Neural cell (in vitro differentiated cells): ENCODE data around the gene LRRC15.

Experiments used
- CTCF ChIP-seq: fragments of 450-650 bp; IDR thresholded peaks from 2 replicates; pipeline ENCODE4 v1.5.1; 2014; ENCODE audit warnings: antibody characterized with exemption, mild to moderate bottlenecking, moderate library complexity; ENCODE audit not compliant: poor library complexity, severe bottlenecking
- POLR2AphosphoS5 ChIP-seq: IDR thresholded peaks from 2 replicates; pipeline ENCODE4 v1.6.1; 2012
- RAD21 ChIP-seq: fragments of 450-650 bp; conservative IDR thresholded peaks from 2 replicates; pipeline ENCODE4 v1.6.1; 2014; ENCODE audit warnings: antibody characterized with exemption, mild to moderate bottlenecking, moderate library complexity
- REST ChIP-seq: IDR thresholded peaks from 2 replicates; pipeline ENCODE4 v1.6.1; 2012; ENCODE audit warnings: borderline replicate concordance

GRCh38 chr3:194328053-194328657 is 41.4 kb downstream of the LRRC15 start:
- TF ChIP-seq CTCF: no peak
- no peak for TF ChIP-seq POLR2AphosphoS5
- no peak for TF ChIP-seq REST
- TF ChIP-seq RAD21: no peak
